ENCODE results near the gene KANSL3. TPM values are rescaled to one million over a fixed set of nuclear protein-coding genes. Genes with fewer than 3 reads are reported as not detected.
A peak's percentile ranks its signal among the peaks of the same experiment; 100 is the strongest.

KANSL3 gene
- total and polyA plus RNA-seq, 2 donors (not counting 1 experiment from before 2014, with no cell fraction given), result 15.9 to 36.5 TPM

- Histone ChIP-seq H3K27me3 (ENCODE audit: control insufficient read depth, insufficient read depth, low read length) (no peaks in the 10 kb centered on the region), H3K27ac (ENCODE audit: insufficient read depth, low read length) (no peak overlapping the region), H2AFZ (ENCODE audit: low read length) (no peak overlapping the region), H3K9me3 (ENCODE audit: control insufficient read depth, insufficient read depth, low read depth, low read length) (no peaks in the 10 kb centered on the region), H3K79me2 (ENCODE audit: control insufficient read depth, insufficient read depth, low read length) (no peaks in the 10 kb centered on the region), H3K4me2 (ENCODE audit: extremely low read depth, insufficient read depth, low read length) (no peak overlapping the region), H3K4me1 (ENCODE audit: control insufficient read depth, extremely low read depth, insufficient read depth, low read length) (no peaks in the 10 kb centered on the region), H3K4me3 (replicated peaks in 1 of 4; ENCODE audit: control extremely low read depth in 1 of 4, insufficient read depth in 1 of 4, low read depth in 3 of 4, low read length in 4 of 4) (no peak overlapping the region), H3K36me3 (ENCODE audit: control insufficient read depth, insufficient read depth, low read length) (peaks cover 18% of the 10 kb centered on the region), H3K9ac (ENCODE audit: insufficient read depth, low read length) (no peak overlapping the region), H4K20me1 (ENCODE audit: control insufficient read depth, extremely low read depth, insufficient read depth, low read length) (no peaks in the 10 kb centered on the region)
- TF ChIP-seq EZH2 (IDR thresholded peaks at IDR 0.05; ENCODE audit: low read length, missing control alignments), result no peak
- TF ChIP-seq CTCF (conservative IDR thresholded peaks at IDR 0.05 in 1 of 2, IDR thresholded peaks at IDR 0.05 in 1 of 2; ENCODE audit: low read depth in 1 of 2, low read length in 2 of 2), result no peak
- no peak for DNase-seq (ENCODE audit: low read depth in 2 of 2)
Observed at GRCh38 chr2:96616128-96616527, 22.0 kb downstream of the KANSL3 start.

- no peak for TF ChIP-seq EZH2 (IDR thresholded peaks at IDR 0.05; ENCODE audit: low read length, missing control alignments)
- no peak for TF ChIP-seq CTCF (conservative IDR thresholded peaks at IDR 0.05 in 1 of 2, IDR thresholded peaks at IDR 0.05 in 1 of 2; ENCODE audit: low read depth in 1 of 2, low read length in 2 of 2)
- DNase-seq (ENCODE audit: low read depth in 2 of 2), result peak in 1 of 2 donors; percentile 54
- no peak overlapping the region for H3K27ac ChIP-seq (ENCODE audit: insufficient read depth, low read length)
- H3K27me3 ChIP-seq (ENCODE audit: control insufficient read depth, insufficient read depth, low read length), result no peaks in the 10 kb centered on the region
- H3K79me2 ChIP-seq (ENCODE audit: control insufficient read depth, insufficient read depth, low read length), result no peaks in the 10 kb centered on the region
- peaks cover 27% of the 10 kb centered on the region for H3K36me3 ChIP-seq (ENCODE audit: control insufficient read depth, insufficient read depth, low read length)
- H3K4me2 ChIP-seq (ENCODE audit: extremely low read depth, insufficient read depth, low read length), result no peak overlapping the region
- H3K4me1 ChIP-seq (ENCODE audit: control insufficient read depth, extremely low read depth, insufficient read depth, low read length), result no peaks in the 10 kb centered on the region
- H4K20me1 ChIP-seq (ENCODE audit: control insufficient read depth, extremely low read depth, insufficient read depth, low read length), result no peaks in the 10 kb centered on the region
- no peak overlapping the region for H3K4me3 ChIP-seq (replicated peaks in 1 of 4; ENCODE audit: control extremely low read depth in 1 of 4, insufficient read depth in 1 of 4, low read depth in 3 of 4, low read length in 4 of 4)
- H3K9ac ChIP-seq (ENCODE audit: insufficient read depth, low read length), result no peak overlapping the region
- no peak overlapping the region for H2AFZ ChIP-seq (ENCODE audit: low read length)
- H3K9me3 ChIP-seq (ENCODE audit: control insufficient read depth, insufficient read depth, low read depth, low read length), result no peaks in the 10 kb centered on the region
Observed at GRCh38 chr2:96608469-96609455, 29.4 kb downstream of the KANSL3 start.

GRCh38 chr2:96604104-96604503 lies 34.0 kb downstream of the KANSL3 start:
- no peak for DNase-seq (ENCODE audit: low read depth in 2 of 2)
- TF ChIP-seq EZH2 (IDR thresholded peaks at IDR 0.05; ENCODE audit: low read length, missing control alignments), result no peak
- no peak for TF ChIP-seq CTCF (conservative IDR thresholded peaks at IDR 0.05 in 1 of 2, IDR thresholded peaks at IDR 0.05 in 1 of 2; ENCODE audit: low read depth in 1 of 2, low read length in 2 of 2)
- no peak overlapping the region for H3K9ac ChIP-seq (ENCODE audit: insufficient read depth, low read length)

More at GRCh38 chr2:96604104-96604503, 34.0 kb downstream of the KANSL3 start:
- Histone ChIP-seq H3K27me3 (ENCODE audit: control insufficient read depth, insufficient read depth, low read length) (no peaks in the 10 kb centered on the region), H3K27ac (ENCODE audit: insufficient read depth, low read length) (no peak overlapping the region), H2AFZ (ENCODE audit: low read length) (no peak overlapping the region), H3K9me3 (ENCODE audit: control insufficient read depth, insufficient read depth, low read depth, low read length) (no peaks in the 10 kb centered on the region), H3K4me1 (ENCODE audit: control insufficient read depth, extremely low read depth, insufficient read depth, low read length) (no peaks in the 10 kb centered on the region), H3K79me2 (ENCODE audit: control insufficient read depth, insufficient read depth, low read length) (no peaks in the 10 kb centered on the region), H3K36me3 (ENCODE audit: control insufficient read depth, insufficient read depth, low read length) (peaks cover 23% of the 10 kb centered on the region), H4K20me1 (ENCODE audit: control insufficient read depth, extremely low read depth, insufficient read depth, low read length) (no peaks in the 10 kb centered on the region), H3K4me2 (ENCODE audit: extremely low read depth, insufficient read depth, low read length) (no peak overlapping the region), H3K4me3 (replicated peaks in 1 of 4; ENCODE audit: control extremely low read depth in 1 of 4, insufficient read depth in 1 of 4, low read depth in 3 of 4, low read length in 4 of 4) (no peak overlapping the region)

Measured in fibroblast of lung (primary cell).